ENCODE measurements around the gene MAGIX. TPM values are rescaled to one million over a fixed set of nuclear protein-coding genes. Genes with fewer than 3 reads are reported as not detected.

Gene MAGIX
- polyA plus RNA-seq, 3 donors, result 1.1 to 2.0 (median 1.5) TPM

GRCh38 chrX:49133759-49134158, 28.8 kb upstream of the MAGIX start:
- Histone ChIP-seq H4K20me1 (ENCODE audit: insufficient read depth, low read length) (no peaks in the 10 kb centered on the region), H3K79me2 (ENCODE audit: insufficient read depth, low read length) (no peaks in the 10 kb centered on the region), H3K27ac (ENCODE audit: low read depth in 1 of 2, low read length in 2 of 2) (no peak overlapping the region), H3K36me3 (replicated peaks in 1 of 2; ENCODE audit: control insufficient read depth in 1 of 2, insufficient read depth in 2 of 2, low read length in 2 of 2) (no peaks in the 10 kb centered on the region), H3K9ac (ENCODE audit: insufficient read depth, low read length, poor library complexity, severe bottlenecking) (no peak overlapping the region), H3K27me3 (ENCODE audit: control insufficient read depth in 2 of 2, insufficient read depth in 2 of 2, low read length in 2 of 2) (no peaks in the 10 kb centered on the region), H3K4me3 (replicated peaks in 1 of 3; ENCODE audit: low read depth in 2 of 3, low read length in 3 of 3) (no peak overlapping the region), H3K9me3 (replicated peaks in 1 of 2; ENCODE audit: control insufficient read depth in 1 of 2, insufficient read depth in 1 of 2, low read length in 2 of 2) (peaks cover 2 to 10% of the 10 kb centered on the region in 2 donors), H3K4me2 (replicated peaks; ENCODE audit: extremely low read depth, low read length, poor library complexity, severe bottlenecking) (no peak overlapping the region), H3K4me1 (ENCODE audit: control insufficient read depth in 1 of 2, insufficient read depth in 2 of 2, low read length in 2 of 2) (peaks cover 5 to 6% of the 10 kb centered on the region in 2 donors), H2AFZ (ENCODE audit: insufficient read depth, low read depth, low read length, poor library complexity, severe bottlenecking) (no peak overlapping the region)
- intact Hi-C loops (cut with micrococcal nuclease), result no loop called here
- no CpG with 5 or more reads among the region's 1 CpG for WGBS (ENCODE audit: insufficient coverage)
- Mint-ChIP-seq H3K4me1 (peaks cover 6% of the 10 kb centered on the region), H3K27me3 (ENCODE audit: low read depth in 3 of 3) (no peaks in the 10 kb centered on the region), H3K4me3 (no peak overlapping the region), H3K36me3 (no peaks in the 10 kb centered on the region), H3K27ac (no peak overlapping the region), H3K9me3 (peaks cover 0 to 31% (median 20%) of the 10 kb centered on the region in 7 donors)
- no peak for DNase-seq
- TF ChIP-seq, protein P1, sequence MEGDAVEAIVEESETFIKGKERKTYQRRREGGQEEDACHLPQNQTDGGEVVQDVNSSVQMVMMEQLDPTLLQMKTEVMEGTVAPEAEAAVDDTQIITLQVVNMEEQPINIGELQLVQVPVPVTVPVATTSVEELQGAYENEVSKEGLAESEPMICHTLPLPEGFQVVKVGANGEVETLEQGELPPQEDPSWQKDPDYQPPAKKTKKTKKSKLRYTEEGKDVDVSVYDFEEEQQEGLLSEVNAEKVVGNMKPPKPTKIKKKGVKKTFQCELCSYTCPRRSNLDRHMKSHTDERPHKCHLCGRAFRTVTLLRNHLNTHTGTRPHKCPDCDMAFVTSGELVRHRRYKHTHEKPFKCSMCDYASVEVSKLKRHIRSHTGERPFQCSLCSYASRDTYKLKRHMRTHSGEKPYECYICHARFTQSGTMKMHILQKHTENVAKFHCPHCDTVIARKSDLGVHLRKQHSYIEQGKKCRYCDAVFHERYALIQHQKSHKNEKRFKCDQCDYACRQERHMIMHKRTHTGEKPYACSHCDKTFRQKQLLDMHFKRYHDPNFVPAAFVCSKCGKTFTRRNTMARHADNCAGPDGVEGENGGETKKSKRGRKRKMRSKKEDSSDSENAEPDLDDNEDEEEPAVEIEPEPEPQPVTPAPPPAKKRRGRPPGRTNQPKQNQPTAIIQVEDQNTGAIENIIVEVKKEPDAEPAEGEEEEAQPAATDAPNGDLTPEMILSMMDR (IDR thresholded peaks at IDR 0.05), result no peak

DNA sequence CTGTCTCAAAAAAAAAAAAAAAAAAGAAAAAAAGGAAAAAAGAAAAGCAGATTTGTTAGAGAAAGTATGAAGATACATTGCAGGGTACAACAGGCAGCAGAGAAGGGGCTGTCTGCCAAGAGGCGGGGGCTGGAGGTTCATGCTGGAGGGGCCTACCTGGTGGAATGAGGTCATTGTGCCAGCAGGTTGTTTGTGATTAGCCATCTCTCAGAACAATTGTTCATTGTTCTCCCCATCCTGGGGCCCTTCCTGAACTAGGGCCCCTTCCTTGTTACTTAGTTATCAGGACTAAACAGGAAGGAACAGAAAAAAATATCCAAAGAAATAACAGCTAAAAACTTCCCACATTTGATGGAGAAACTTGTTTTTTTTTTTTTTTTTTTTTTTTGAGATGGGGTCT, 25.1 kb upstream of the MAGIX start:
- no peak overlapping the region for H3K4me2 ChIP-seq (replicated peaks; ENCODE audit: extremely low read depth, low read length, poor library complexity, severe bottlenecking)
- H2AFZ ChIP-seq (ENCODE audit: insufficient read depth, low read depth, low read length, poor library complexity, severe bottlenecking), result no peak overlapping the region
- peaks cover 0 to 4% of the 10 kb centered on the region in 2 donors for H3K36me3 Mint-ChIP-seq
- no peaks in the 10 kb centered on the region for H4K20me1 ChIP-seq (ENCODE audit: insufficient read depth, low read length)
- H3K4me1 ChIP-seq (ENCODE audit: control insufficient read depth in 1 of 2, insufficient read depth in 2 of 2, low read length in 2 of 2), result no peaks in the 10 kb centered on the region
- H3K36me3 ChIP-seq (replicated peaks in 1 of 2; ENCODE audit: control insufficient read depth in 1 of 2, insufficient read depth in 2 of 2, low read length in 2 of 2), result no peaks in the 10 kb centered on the region
- no peaks in the 10 kb centered on the region for H3K4me1 Mint-ChIP-seq
- no peak overlapping the region for H3K27ac ChIP-seq (ENCODE audit: low read depth in 1 of 2, low read length in 2 of 2)
- DNase-seq, result no peak
- H3K27ac Mint-ChIP-seq, result no peak overlapping the region
- H3K79me2 ChIP-seq (ENCODE audit: insufficient read depth, low read length), result no peaks in the 10 kb centered on the region
- TF ChIP-seq, protein P1 (IDR thresholded peaks at IDR 0.05), result no peak
- H3K27me3 ChIP-seq (ENCODE audit: control insufficient read depth in 2 of 2, insufficient read depth in 2 of 2, low read length in 2 of 2), result no peaks in the 10 kb centered on the region
- peaks cover 6 to 55% (median 43%) of the 10 kb centered on the region in 7 donors for H3K9me3 Mint-ChIP-seq
- H3K27me3 Mint-ChIP-seq (ENCODE audit: low read depth in 3 of 3), result peaks cover 0 to 3% (median 0%) of the 10 kb centered on the region in 3 donors
- intact Hi-C loops (cut with micrococcal nuclease), result no loop called here
- no peak overlapping the region for H3K9ac ChIP-seq (ENCODE audit: insufficient read depth, low read length, poor library complexity, severe bottlenecking)
- no peak overlapping the region for H3K4me3 Mint-ChIP-seq
- peaks cover 29 to 32% of the 10 kb centered on the region in 2 donors for H3K9me3 ChIP-seq (replicated peaks in 1 of 2; ENCODE audit: control insufficient read depth in 1 of 2, insufficient read depth in 1 of 2, low read length in 2 of 2)
- no peak overlapping the region for H3K4me3 ChIP-seq (replicated peaks in 1 of 3; ENCODE audit: low read depth in 2 of 3, low read length in 3 of 3)
- WGBS (ENCODE audit: insufficient coverage), result no CpG with 5 or more reads among the region's 1 CpG
